ENCODE results near the gene ZMYND19.

DNA sequence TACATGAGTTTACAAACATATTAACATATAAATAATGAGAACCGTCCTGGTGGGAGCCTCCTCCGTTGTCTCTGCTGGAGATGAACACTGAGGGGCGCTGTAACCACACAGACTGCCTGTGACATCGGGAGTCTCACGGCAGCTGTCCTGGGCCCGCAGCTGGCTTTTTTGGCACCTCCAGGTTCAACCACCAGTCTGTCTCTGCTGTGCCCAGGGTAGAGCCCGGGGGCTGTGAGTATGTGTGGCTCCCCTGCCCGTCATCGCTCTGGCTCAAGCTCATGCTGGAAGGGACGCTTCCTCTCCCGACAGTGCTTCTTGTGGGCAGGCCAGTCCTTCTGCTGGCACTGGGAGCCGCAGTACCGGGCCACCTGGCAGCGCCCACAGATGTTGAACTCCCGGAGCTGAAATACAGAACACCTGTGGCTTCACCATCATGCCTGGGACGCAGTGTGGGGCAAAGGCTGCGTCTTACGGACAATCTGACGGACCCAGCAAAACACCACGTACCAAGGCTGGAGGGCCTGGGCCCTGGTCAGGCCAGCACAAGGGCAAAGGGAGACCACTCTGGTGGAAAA is 7.9 kb downstream of the ZMYND19 start:
- TF ChIP-seq, protein P1, sequence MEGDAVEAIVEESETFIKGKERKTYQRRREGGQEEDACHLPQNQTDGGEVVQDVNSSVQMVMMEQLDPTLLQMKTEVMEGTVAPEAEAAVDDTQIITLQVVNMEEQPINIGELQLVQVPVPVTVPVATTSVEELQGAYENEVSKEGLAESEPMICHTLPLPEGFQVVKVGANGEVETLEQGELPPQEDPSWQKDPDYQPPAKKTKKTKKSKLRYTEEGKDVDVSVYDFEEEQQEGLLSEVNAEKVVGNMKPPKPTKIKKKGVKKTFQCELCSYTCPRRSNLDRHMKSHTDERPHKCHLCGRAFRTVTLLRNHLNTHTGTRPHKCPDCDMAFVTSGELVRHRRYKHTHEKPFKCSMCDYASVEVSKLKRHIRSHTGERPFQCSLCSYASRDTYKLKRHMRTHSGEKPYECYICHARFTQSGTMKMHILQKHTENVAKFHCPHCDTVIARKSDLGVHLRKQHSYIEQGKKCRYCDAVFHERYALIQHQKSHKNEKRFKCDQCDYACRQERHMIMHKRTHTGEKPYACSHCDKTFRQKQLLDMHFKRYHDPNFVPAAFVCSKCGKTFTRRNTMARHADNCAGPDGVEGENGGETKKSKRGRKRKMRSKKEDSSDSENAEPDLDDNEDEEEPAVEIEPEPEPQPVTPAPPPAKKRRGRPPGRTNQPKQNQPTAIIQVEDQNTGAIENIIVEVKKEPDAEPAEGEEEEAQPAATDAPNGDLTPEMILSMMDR (IDR thresholded peaks at IDR 0.05; ENCODE audit: insufficient read depth, low read length, poor library complexity, severe bottlenecking): no peak
- no peak for TF ChIP-seq EZH2phosphoT487 (conservative IDR thresholded peaks at IDR 0.05; ENCODE audit: low read length)
